GM23338 (cell line): Measurements from ENCODE around the gene CLASRP. TPM values are rescaled to one million over a fixed set of nuclear protein-coding genes. Genes with fewer than 3 reads are reported as not detected.

Experiments used
- ATAC-seq: fragments of 200-7000 bp; cut with Tn5 transposase; 3 replicates; pipeline ENCODE4 v1.9.1; 2020
- DNase-seq: peaks from one replicate; pipeline ENCODE4 v3.0.0-alpha.2; 2015; ENCODE audit warnings: low spot score
- H2AFZ ChIP-seq: fragments of 200-600 bp; sonication (generic); 2 replicates; pipeline ENCODE4 v1.8.0; 2016; ENCODE audit warnings: antibody characterized with exemption, mild to moderate bottlenecking, moderate library complexity
- H3F3A ChIP-seq: fragments of 200-600 bp; sonication (generic); replicated peaks from 2 replicates; pipeline ENCODE4 v1.8.0; 2017; ENCODE audit warnings: antibody characterized with exemption, mixed run types, low read depth
- H3K27ac ChIP-seq: fragments of 200-600 bp; sonication (generic); 2 replicates; pipeline ENCODE4 v1.6.1; 2016; ENCODE audit warnings: low read depth
- H3K27me3 ChIP-seq: fragments of 200-600 bp; sonication (generic); 2 replicates; pipeline ENCODE4 v1.8.0; 2016; ENCODE audit warnings: mild to moderate bottlenecking, mixed run types, moderate library complexity; ENCODE audit not compliant: insufficient read depth
- H3K36me3 ChIP-seq: fragments of 200-600 bp; sonication (generic); 2 replicates; pipeline ENCODE4 v1.8.0; 2016; ENCODE audit warnings: mild to moderate bottlenecking; ENCODE audit not compliant: insufficient read depth
- H3K4me1 ChIP-seq: fragments of 200-600 bp; sonication (generic); 2 replicates; pipeline ENCODE4 v1.8.0; 2016; ENCODE audit warnings: mild to moderate bottlenecking, moderate library complexity; ENCODE audit not compliant: insufficient read depth
- H3K4me2 ChIP-seq: fragments of 200-600 bp; sonication (generic); 2 replicates; pipeline ENCODE4 v1.7.1; 2017; ENCODE audit warnings: mixed run types
- H3K4me3 ChIP-seq: fragments of 200-600 bp; sonication (generic); 2 replicates; pipeline ENCODE4 v1.6.1; 2016; ENCODE audit warnings: mixed run types
- H3K79me2 ChIP-seq: fragments of 200-600 bp; sonication (generic); replicated peaks from 2 replicates; pipeline ENCODE4 v1.8.0; 2017; ENCODE audit warnings: mild to moderate bottlenecking; ENCODE audit not compliant: insufficient read depth
- H3K9me2 ChIP-seq: fragments of 200-600 bp; sonication (generic); 2 replicates; pipeline ENCODE4 v1.8.0; 2017; ENCODE audit not compliant: insufficient read depth
- H4K20me1 ChIP-seq: fragments of 200-600 bp; sonication (generic); replicated peaks from 2 replicates; pipeline ENCODE4 v1.8.0; 2017; ENCODE audit warnings: mild to moderate bottlenecking; ENCODE audit not compliant: insufficient read depth
- H3K27ac Mint-ChIP-seq: 2 replicates; pipeline ENCODE4 v1.8.0; 2020; ENCODE audit warnings: inconsistent platforms, mild to moderate bottlenecking, moderate library complexity, mixed read lengths
- H3K27me3 Mint-ChIP-seq: 3 replicates; pipeline ENCODE4 v1.8.0; 2022; ENCODE audit warnings: low read depth, mild to moderate bottlenecking, moderate library complexity, mixed read lengths, inconsistent platforms; ENCODE audit not compliant: insufficient read depth, poor library complexity
- H3K36me3 Mint-ChIP-seq: 3 replicates; pipeline ENCODE4 v1.8.0; 2021; ENCODE audit warnings: low read depth, mild to moderate bottlenecking, inconsistent platforms, moderate library complexity, mixed read lengths
- H3K4me1 Mint-ChIP-seq: 3 replicates; pipeline ENCODE4 v1.8.0; 2020; ENCODE audit warnings: mild to moderate bottlenecking, inconsistent platforms, mixed read lengths
- H3K4me3 Mint-ChIP-seq: 3 replicates; pipeline ENCODE4 v1.8.0; 2021; ENCODE audit warnings: moderate library complexity, mild to moderate bottlenecking, inconsistent platforms, mixed read lengths
- H3K9me3 Mint-ChIP-seq: 3 replicates; pipeline ENCODE4 v1.8.0; 2020; ENCODE audit warnings: moderate library complexity, mild to moderate bottlenecking, inconsistent platforms, mixed read lengths
- CREB1 ChIP-seq: fragments of 250-450 bp; sonication (Bioruptor Pico); IDR thresholded peaks from 2 replicates; pipeline ENCODE4 v1.5.0; 2020; ENCODE audit warnings: low read depth, mild to moderate bottlenecking, moderate library complexity
- EZH2 ChIP-seq: fragments of 200-600 bp; sonication (generic); IDR thresholded peaks from one replicate; pipeline ENCODE4 v1.8.0; 2017; ENCODE audit warnings: antibody characterized with exemption, mild to moderate bottlenecking, low read depth; ENCODE audit not compliant: unreplicated experiment
- EZH2phosphoT487 ChIP-seq: fragments of 200-600 bp; sonication (generic); IDR thresholded peaks from one replicate; pipeline ENCODE4 v1.8.1; 2018; ENCODE audit warnings: antibody characterized with exemption; ENCODE audit not compliant: unreplicated experiment
- JUNB ChIP-seq: IDR thresholded peaks from one replicate; pipeline ENCODE4 v1.6.1; 2016; ENCODE audit warnings: antibody characterized with exemption; ENCODE audit not compliant: unreplicated experiment
- NANOG ChIP-seq: IDR thresholded peaks from 2 replicates; pipeline ENCODE4 v1.6.1; 2016; ENCODE audit warnings: antibody characterized with exemption, borderline replicate concordance
- POLR2AphosphoS5 ChIP-seq: IDR thresholded peaks from 2 replicates; pipeline ENCODE4 v1.6.1; 2016; ENCODE audit warnings: antibody characterized with exemption, low read depth
- STAT1 ChIP-seq: IDR thresholded peaks from one replicate; pipeline ENCODE4 v1.6.1; 2016; ENCODE audit warnings: antibody characterized with exemption; ENCODE audit not compliant: unreplicated experiment
- ZNF114 ChIP-seq: fragments of 250-450 bp; sonication (Bioruptor Pico); IDR thresholded peaks from 2 replicates; pipeline ENCODE4 v1.5.0; 2020; ENCODE audit warnings: mild to moderate bottlenecking, moderate library complexity
- ZNF331 ChIP-seq: fragments of 250-450 bp; sonication (Bioruptor Pico); IDR thresholded peaks from 2 replicates; pipeline ENCODE4 v1.5.0; 2020; ENCODE audit warnings: low read depth, mild to moderate bottlenecking, moderate library complexity
- polyA plus RNA-seq: library from polyadenylated mRNA; unstranded; fragments of >200 nt; fragmentation: Nextera tagmentation; extraction: Ambion mirVana; gene quantifications from 2 replicates; pipeline ENCODE4 v1.2.1, GENCODE V29; 2016
- total RNA-seq: library from RNA; depleted of rRNA; stranded (reverse); fragments of >200 nt; shearing (Covaris generic); gene quantifications from 2 replicates; pipeline ENCODE4 v1.2.3, GENCODE V29; 2014
- TF ChIP-seq, protein P1 (sequence below), 2 experiments: fragments of 200-600 bp in 1 of 2; sonication (generic) in 1 of 2; conservative IDR thresholded peaks; 2 replicates each; pipeline versions ENCODE4 v1.5.1 to v1.6.1; 2016 to 2017; ENCODE audit warnings: antibody characterized with exemption in 2 of 2, low read depth in 2 of 2, mild to moderate bottlenecking in 2 of 2, moderate library complexity in 1 of 2
- TF ChIP-seq, protein P2 (sequence below): IDR thresholded peaks from one replicate; pipeline ENCODE4 v1.6.1; 2018; ENCODE audit warnings: antibody characterized with exemption; ENCODE audit not compliant: unreplicated experiment
- TF ChIP-seq, protein P3 (sequence below): fragments of 250-450 bp; sonication (Bioruptor Pico); IDR thresholded peaks from 2 replicates; pipeline ENCODE4 v1.5.0; 2020; ENCODE audit warnings: mild to moderate bottlenecking, moderate library complexity
- TF ChIP-seq, protein P4 (sequence below): IDR thresholded peaks from 2 replicates; pipeline ENCODE4 v1.6.1; 2016; ENCODE audit warnings: antibody characterized with exemption

Gene CLASRP
- total and polyA plus RNA-seq, 2 experiments from 2014 or later, result 27.1 to 78.7 TPM

DNA sequence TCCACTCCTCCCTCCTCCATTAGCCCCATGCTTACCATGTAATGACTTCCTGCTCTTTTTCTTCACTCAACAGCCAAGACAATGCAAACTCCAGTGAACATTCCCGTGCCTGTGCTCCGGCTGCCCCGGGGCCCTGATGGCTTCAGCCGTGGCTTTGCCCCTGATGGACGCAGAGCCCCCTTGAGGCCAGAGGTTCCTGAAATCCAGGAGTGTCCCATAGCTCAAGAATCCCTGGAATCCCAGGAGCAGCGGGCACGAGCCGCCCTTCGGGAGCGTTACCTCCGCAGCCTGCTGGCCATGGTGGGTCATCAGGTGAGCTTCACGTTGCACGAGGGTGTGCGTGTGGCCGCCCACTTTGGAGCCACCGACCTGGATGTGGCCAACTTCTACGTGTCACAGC, 51.2 kb downstream of the CLASRP start:
- peaks cover 40% of the 10 kb centered on the region for H3K36me3 Mint-ChIP-seq

More for the DNA sequence above, 51.2 kb downstream of the CLASRP start:
- H3K79me2 ChIP-seq, result peaks cover 49% of the 10 kb centered on the region
- no peak overlapping the region; the same call in 1 of the 2 replicates for H3K4me3 ChIP-seq
- H3K9me2 ChIP-seq, result no peaks in the 10 kb centered on the region
- H3F3A ChIP-seq, result peaks cover 18% of the 10 kb centered on the region
- TF ChIP-seq, protein P1, sequence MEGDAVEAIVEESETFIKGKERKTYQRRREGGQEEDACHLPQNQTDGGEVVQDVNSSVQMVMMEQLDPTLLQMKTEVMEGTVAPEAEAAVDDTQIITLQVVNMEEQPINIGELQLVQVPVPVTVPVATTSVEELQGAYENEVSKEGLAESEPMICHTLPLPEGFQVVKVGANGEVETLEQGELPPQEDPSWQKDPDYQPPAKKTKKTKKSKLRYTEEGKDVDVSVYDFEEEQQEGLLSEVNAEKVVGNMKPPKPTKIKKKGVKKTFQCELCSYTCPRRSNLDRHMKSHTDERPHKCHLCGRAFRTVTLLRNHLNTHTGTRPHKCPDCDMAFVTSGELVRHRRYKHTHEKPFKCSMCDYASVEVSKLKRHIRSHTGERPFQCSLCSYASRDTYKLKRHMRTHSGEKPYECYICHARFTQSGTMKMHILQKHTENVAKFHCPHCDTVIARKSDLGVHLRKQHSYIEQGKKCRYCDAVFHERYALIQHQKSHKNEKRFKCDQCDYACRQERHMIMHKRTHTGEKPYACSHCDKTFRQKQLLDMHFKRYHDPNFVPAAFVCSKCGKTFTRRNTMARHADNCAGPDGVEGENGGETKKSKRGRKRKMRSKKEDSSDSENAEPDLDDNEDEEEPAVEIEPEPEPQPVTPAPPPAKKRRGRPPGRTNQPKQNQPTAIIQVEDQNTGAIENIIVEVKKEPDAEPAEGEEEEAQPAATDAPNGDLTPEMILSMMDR (conservative IDR thresholded peaks at IDR 0.05; ENCODE audit: low read depth in 2 of 2), result peak; percentile 51 to 64
- TF ChIP-seq JUNB (no peak), CREB1 (CRISPR knock-in tag) (no peak), ZNF331 (CRISPR knock-in tag) (no peak), NANOG (no peak), EZH2 (no peak), POLR2AphosphoS5 (0 out of 2 replicates have a peak, but pooled peaks have one; percentile 26), STAT1 (no peak), ZNF114 (CRISPR knock-in tag) (no peak), EZH2phosphoT487 (no peak)
- TF ChIP-seq, protein P2, sequence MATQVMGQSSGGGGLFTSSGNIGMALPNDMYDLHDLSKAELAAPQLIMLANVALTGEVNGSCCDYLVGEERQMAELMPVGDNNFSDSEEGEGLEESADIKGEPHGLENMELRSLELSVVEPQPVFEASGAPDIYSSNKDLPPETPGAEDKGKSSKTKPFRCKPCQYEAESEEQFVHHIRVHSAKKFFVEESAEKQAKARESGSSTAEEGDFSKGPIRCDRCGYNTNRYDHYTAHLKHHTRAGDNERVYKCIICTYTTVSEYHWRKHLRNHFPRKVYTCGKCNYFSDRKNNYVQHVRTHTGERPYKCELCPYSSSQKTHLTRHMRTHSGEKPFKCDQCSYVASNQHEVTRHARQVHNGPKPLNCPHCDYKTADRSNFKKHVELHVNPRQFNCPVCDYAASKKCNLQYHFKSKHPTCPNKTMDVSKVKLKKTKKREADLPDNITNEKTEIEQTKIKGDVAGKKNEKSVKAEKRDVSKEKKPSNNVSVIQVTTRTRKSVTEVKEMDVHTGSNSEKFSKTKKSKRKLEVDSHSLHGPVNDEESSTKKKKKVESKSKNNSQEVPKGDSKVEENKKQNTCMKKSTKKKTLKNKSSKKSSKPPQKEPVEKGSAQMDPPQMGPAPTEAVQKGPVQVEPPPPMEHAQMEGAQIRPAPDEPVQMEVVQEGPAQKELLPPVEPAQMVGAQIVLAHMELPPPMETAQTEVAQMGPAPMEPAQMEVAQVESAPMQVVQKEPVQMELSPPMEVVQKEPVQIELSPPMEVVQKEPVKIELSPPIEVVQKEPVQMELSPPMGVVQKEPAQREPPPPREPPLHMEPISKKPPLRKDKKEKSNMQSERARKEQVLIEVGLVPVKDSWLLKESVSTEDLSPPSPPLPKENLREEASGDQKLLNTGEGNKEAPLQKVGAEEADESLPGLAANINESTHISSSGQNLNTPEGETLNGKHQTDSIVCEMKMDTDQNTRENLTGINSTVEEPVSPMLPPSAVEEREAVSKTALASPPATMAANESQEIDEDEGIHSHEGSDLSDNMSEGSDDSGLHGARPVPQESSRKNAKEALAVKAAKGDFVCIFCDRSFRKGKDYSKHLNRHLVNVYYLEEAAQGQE, result no peak
- TF ChIP-seq, protein P3, sequence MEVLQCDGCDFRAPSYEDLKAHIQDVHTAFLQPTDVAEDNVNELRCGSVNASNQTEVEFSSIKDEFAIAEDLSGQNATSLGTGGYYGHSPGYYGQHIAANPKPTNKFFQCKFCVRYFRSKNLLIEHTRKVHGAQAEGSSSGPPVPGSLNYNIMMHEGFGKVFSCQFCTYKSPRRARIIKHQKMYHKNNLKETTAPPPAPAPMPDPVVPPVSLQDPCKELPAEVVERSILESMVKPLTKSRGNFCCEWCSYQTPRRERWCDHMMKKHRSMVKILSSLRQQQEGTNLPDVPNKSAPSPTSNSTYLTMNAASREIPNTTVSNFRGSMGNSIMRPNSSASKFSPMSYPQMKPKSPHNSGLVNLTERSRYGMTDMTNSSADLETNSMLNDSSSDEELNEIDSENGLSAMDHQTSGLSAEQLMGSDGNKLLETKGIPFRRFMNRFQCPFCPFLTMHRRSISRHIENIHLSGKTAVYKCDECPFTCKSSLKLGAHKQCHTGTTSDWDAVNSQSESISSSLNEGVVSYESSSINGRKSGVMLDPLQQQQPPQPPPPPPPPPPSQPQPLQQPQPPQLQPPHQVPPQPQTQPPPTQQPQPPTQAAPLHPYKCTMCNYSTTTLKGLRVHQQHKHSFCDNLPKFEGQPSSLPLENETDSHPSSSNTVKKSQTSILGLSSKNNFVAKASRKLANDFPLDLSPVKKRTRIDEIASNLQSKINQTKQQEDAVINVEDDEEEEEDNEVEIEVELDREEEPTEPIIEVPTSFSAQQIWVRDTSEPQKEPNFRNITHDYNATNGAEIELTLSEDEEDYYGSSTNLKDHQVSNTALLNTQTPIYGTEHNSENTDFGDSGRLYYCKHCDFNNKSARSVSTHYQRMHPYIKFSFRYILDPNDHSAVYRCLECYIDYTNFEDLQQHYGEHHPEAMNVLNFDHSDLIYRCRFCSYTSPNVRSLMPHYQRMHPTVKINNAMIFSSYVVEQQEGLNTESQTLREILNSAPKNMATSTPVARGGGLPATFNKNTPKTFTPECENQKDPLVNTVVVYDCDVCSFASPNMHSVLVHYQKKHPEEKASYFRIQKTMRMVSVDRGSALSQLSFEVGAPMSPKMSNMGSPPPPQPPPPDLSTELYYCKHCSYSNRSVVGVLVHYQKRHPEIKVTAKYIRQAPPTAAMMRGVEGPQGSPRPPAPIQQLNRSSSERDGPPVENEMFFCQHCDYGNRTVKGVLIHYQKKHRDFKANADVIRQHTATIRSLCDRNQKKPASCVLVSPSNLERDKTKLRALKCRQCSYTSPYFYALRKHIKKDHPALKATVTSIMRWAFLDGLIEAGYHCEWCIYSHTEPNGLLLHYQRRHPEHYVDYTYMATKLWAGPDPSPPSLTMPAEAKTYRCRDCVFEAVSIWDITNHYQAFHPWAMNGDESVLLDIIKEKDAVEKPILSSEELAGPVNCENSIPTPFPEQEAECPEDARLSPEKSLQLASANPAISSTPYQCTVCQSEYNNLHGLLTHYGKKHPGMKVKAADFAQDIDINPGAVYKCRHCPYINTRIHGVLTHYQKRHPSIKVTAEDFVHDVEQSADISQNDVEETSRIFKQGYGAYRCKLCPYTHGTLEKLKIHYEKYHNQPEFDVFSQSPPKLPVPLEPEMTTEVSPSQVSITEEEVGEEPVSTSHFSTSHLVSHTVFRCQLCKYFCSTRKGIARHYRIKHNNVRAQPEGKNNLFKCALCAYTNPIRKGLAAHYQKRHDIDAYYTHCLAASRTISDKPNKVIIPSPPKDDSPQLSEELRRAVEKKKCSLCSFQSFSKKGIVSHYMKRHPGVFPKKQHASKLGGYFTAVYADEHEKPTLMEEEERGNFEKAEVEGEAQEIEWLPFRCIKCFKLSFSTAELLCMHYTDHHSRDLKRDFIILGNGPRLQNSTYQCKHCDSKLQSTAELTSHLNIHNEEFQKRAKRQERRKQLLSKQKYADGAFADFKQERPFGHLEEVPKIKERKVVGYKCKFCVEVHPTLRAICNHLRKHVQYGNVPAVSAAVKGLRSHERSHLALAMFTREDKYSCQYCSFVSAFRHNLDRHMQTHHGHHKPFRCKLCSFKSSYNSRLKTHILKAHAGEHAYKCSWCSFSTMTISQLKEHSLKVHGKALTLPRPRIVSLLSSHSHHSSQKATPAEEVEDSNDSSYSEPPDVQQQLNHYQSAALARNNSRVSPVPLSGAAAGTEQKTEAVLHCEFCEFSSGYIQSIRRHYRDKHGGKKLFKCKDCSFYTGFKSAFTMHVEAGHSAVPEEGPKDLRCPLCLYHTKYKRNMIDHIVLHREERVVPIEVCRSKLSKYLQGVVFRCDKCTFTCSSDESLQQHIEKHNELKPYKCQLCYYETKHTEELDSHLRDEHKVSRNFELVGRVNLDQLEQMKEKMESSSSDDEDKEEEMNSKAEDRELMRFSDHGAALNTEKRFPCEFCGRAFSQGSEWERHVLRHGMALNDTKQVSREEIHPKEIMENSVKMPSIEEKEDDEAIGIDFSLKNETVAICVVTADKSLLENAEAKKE, result no peak
- TF ChIP-seq, protein P4, sequence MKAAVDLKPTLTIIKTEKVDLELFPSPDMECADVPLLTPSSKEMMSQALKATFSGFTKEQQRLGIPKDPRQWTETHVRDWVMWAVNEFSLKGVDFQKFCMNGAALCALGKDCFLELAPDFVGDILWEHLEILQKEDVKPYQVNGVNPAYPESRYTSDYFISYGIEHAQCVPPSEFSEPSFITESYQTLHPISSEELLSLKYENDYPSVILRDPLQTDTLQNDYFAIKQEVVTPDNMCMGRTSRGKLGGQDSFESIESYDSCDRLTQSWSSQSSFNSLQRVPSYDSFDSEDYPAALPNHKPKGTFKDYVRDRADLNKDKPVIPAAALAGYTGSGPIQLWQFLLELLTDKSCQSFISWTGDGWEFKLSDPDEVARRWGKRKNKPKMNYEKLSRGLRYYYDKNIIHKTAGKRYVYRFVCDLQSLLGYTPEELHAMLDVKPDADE, result no peak
- H3K27ac Mint-ChIP-seq, result peak overlapping the region; percentile 14; the same call in 1 of the 2 replicates
- ATAC-seq (peak; percentile 13), DNase-seq (peak; percentile 92)
- H3K4me1 ChIP-seq, result peaks cover 24% of the 10 kb centered on the region
- peak overlapping the region; percentile 93 for H3K27ac ChIP-seq
- H3K27me3 Mint-ChIP-seq, result peaks cover 32% of the 10 kb centered on the region
- H3K4me3 Mint-ChIP-seq, result 0 out of 3 replicates have a peak overlapping the region, but pooled peaks have one; percentile 10
- H2AFZ ChIP-seq, result no peak overlapping the region
- peaks cover 31% of the 10 kb centered on the region for H3K4me1 Mint-ChIP-seq
- H3K9me3 Mint-ChIP-seq, result no peaks in the 10 kb centered on the region
- no peaks in the 10 kb centered on the region for H3K36me3 ChIP-seq
- no peaks in the 10 kb centered on the region for H3K27me3 ChIP-seq
- peaks cover 21% of the 10 kb centered on the region for H4K20me1 ChIP-seq
- peak overlapping the region; percentile 79 for H3K4me2 ChIP-seq
